Ishikawa (cell line): Measurements from ENCODE around the gene PCNX3.

Experiments used
- CEBPB ChIP-seq: IDR thresholded peaks from 2 replicates; pipeline ENCODE4 v1.6.1; 2012
- CREB1 ChIP-seq: IDR thresholded peaks from 2 replicates; pipeline ENCODE4 v1.6.1; 2012; ENCODE audit warnings: low read depth
- EGR1 ChIP-seq: IDR thresholded peaks from 2 replicates; pipeline ENCODE4 v1.6.1; 2012
- EP300 ChIP-seq: IDR thresholded peaks from 2 replicates; pipeline ENCODE4 v1.6.1; 2012; ENCODE audit warnings: borderline replicate concordance
- FOXM1 ChIP-seq: IDR thresholded peaks from 2 replicates; pipeline ENCODE4 v1.6.1; 2012; ENCODE audit warnings: low read depth, borderline replicate concordance
- NFIC ChIP-seq: IDR thresholded peaks from 2 replicates; pipeline ENCODE4 v1.6.1; 2012
- RAD21 ChIP-seq: IDR thresholded peaks from 2 replicates; pipeline ENCODE4 v1.6.1; 2012; ENCODE audit warnings: low read depth
- TAF1 ChIP-seq: IDR thresholded peaks from 2 replicates; pipeline ENCODE4 v1.6.1; 2012; ENCODE audit warnings: low read depth, mild to moderate bottlenecking
- TCF12 ChIP-seq: IDR thresholded peaks from 2 replicates; pipeline ENCODE4 v1.6.1; 2012; ENCODE audit warnings: low read depth
- TEAD4 ChIP-seq: IDR thresholded peaks from 2 replicates; pipeline ENCODE4 v1.6.1; 2012
- YY1 ChIP-seq: IDR thresholded peaks from 2 replicates; pipeline ENCODE4 v1.6.1; 2012; ENCODE audit warnings: low read depth
- ZBTB7A ChIP-seq: IDR thresholded peaks from 2 replicates; pipeline ENCODE4 v1.6.1; 2012; ENCODE audit warnings: low read depth
- TF ChIP-seq, protein P1 (sequence below): IDR thresholded peaks from 2 replicates; pipeline ENCODE4 v1.6.1; 2012
- TF ChIP-seq, protein P2 (sequence below): IDR thresholded peaks from 2 replicates; pipeline ENCODE4 v1.6.1; 2012; ENCODE audit warnings: low read depth, mild to moderate bottlenecking
- TF ChIP-seq, protein P3 (sequence below): IDR thresholded peaks from 2 replicates; pipeline ENCODE4 v1.6.1; 2012

The PCNX3 gene

DNA sequence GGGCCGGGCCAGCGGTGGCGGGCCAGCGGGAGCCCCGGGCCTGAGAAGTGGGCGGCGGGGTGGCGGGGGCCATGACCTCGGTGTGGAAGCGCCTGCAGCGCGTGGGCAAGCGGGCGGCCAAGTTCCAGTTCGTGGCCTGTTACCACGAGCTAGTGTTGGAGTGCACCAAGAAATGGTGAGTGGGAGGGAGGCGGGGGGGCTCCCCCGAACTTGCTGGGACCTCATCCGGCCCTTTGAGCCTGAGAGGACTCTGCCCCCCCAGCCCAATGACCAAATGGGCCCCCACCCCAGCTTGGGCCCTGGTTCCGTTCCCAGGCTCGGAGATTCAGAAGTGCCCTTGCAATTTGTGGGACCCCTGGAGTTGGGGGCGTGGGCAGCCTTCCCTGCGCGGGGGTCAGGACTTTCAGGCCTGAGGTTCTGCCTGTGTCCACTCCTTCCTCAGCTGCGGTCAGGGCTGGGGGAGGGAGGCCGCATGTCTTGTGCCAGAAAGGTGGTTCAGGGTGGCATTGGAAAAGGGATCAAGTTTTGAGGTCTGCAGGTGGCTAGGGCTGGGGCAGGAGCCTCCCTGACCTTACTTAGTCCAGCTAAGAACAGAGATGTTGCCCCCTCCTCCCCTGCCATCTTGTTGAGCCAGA is 39.2 kb upstream of the PCNX3 start:
- TF ChIP-seq TCF12: no peak
- 0 out of 2 replicates have a peak, but pooled peaks have one; percentile 24 for TF ChIP-seq ZBTB7A

DNA sequence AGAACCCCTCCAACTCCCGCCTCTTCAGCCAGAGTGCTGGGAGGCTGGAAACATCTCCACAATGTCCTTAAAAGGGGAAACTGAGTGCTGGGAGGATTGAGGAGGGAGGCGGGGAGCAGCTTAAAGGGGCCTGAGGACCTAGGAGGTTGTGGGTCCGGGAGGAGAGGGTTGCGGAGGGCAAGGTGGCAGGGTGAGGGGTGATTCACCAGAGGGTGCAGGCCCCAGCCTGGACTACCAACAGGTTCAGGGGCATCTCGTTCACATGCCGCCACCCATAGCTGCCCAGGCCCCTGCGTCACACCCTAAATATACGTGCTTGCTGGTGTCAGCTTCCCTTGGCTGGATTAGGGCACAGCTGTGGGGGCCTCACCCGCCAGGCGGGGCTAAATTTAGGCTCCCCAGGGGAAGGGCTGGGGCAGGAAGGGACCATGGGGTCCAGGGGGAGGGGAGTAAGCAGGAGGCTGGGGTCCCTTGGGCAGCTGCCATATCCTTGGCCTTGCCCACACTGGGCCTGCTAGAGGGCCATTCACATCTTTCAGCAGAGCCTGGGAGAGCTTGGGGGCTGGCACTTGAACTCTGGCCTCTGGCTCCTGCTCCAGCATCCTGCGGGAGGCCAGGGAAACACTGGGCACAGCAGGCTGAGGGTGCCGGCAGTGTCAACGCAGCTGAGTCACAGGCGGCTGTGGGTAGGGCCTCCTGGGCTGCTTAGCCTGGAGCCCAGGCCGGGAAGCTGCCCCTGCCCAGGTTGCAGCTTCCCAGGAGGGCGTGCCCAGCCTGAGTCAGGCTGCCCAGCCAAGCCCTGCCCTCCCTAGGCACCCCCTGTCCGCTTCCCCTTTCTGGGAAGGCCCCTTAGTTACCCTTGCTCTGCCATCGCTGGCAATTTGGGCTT is 38.5 kb upstream of the PCNX3 start:
- TF ChIP-seq CEBPB (no peak), EP300 (no peak), NFIC (no peak), EGR1 (no peak), CREB1 (no peak), TEAD4 (no peak), FOXM1 (no peak), TCF12 (no peak), TAF1 (no peak), RAD21 (no peak), ZBTB7A (no peak), YY1 (no peak)
- TF ChIP-seq, protein P1, sequence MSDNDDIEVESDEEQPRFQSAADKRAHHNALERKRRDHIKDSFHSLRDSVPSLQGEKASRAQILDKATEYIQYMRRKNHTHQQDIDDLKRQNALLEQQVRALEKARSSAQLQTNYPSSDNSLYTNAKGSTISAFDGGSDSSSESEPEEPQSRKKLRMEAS: no peak
- TF ChIP-seq, protein P2, sequence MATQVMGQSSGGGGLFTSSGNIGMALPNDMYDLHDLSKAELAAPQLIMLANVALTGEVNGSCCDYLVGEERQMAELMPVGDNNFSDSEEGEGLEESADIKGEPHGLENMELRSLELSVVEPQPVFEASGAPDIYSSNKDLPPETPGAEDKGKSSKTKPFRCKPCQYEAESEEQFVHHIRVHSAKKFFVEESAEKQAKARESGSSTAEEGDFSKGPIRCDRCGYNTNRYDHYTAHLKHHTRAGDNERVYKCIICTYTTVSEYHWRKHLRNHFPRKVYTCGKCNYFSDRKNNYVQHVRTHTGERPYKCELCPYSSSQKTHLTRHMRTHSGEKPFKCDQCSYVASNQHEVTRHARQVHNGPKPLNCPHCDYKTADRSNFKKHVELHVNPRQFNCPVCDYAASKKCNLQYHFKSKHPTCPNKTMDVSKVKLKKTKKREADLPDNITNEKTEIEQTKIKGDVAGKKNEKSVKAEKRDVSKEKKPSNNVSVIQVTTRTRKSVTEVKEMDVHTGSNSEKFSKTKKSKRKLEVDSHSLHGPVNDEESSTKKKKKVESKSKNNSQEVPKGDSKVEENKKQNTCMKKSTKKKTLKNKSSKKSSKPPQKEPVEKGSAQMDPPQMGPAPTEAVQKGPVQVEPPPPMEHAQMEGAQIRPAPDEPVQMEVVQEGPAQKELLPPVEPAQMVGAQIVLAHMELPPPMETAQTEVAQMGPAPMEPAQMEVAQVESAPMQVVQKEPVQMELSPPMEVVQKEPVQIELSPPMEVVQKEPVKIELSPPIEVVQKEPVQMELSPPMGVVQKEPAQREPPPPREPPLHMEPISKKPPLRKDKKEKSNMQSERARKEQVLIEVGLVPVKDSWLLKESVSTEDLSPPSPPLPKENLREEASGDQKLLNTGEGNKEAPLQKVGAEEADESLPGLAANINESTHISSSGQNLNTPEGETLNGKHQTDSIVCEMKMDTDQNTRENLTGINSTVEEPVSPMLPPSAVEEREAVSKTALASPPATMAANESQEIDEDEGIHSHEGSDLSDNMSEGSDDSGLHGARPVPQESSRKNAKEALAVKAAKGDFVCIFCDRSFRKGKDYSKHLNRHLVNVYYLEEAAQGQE: no peak
- TF ChIP-seq, protein P3, sequence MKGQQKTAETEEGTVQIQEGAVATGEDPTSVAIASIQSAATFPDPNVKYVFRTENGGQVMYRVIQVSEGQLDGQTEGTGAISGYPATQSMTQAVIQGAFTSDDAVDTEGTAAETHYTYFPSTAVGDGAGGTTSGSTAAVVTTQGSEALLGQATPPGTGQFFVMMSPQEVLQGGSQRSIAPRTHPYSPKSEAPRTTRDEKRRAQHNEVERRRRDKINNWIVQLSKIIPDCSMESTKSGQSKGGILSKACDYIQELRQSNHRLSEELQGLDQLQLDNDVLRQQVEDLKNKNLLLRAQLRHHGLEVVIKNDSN: no peak

DNA sequence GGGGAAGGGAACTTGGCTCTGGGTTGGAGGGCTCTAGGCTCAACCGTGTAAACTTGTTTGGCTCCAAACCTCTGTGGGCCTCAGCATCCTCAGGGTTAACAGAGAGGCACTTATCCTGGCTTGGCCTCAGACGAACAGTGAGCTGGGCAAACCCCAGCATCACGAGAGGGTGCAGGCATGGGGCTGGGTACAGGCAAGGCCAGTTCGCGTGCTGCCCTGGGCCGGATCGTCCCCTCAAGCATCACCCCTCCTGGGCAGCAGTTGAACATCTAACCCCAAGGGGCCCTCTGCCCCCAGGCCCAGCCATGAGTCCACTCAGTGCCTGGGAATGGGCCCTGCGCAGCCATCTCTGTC is 37.8 kb upstream of the PCNX3 start:
- TF ChIP-seq, protein P1: no peak
- no peak for TF ChIP-seq TCF12
- TF ChIP-seq EGR1: no peak
- no peak for TF ChIP-seq CEBPB
- TF ChIP-seq FOXM1: no peak
- TF ChIP-seq, protein P2: no peak
- no peak for TF ChIP-seq TAF1
- no peak for TF ChIP-seq TEAD4
- TF ChIP-seq EP300: no peak
- TF ChIP-seq YY1: no peak
- no peak for TF ChIP-seq RAD21
- no peak for TF ChIP-seq ZBTB7A
- no peak for TF ChIP-seq CREB1
- TF ChIP-seq NFIC: no peak
- TF ChIP-seq, protein P3: no peak

DNA sequence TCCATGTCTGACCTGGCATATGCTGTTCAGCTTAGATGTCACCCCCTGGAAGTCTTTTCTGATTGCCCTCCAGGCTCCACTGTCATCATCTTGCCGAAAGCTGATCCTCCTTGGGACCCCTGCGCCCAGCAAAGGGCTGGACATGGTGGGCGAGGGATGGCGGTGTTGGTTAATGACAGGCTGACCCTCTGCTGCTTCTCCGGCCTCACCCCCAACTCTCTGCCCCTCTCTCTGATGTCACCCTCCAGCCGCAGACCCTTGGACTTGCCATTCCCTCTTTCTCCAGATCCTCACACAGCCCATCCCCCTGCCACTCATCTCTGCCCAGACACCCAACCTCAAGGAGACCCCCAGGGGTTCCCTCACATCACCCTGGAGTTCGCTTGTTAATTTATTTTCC is 37.4 kb upstream of the PCNX3 start:
- TF ChIP-seq EP300 (no peak), CREB1 (no peak), TCF12 (no peak), TEAD4 (no peak), NFIC (no peak), EGR1 (no peak), FOXM1 (no peak), CEBPB (no peak), RAD21 (no peak), YY1 (no peak), ZBTB7A (no peak), TAF1 (no peak)
- TF ChIP-seq, protein P1: no peak
- TF ChIP-seq, protein P3: no peak
- TF ChIP-seq, protein P2: no peak
